ENCODE measurements around the gene SNX3.

SNX3 gene

GRCh38 chr6:108222504-108222903, 38.3 kb downstream of the SNX3 start:
- H3K36me3 ChIP-seq (replicated peaks; ENCODE audit: low read depth, low read length) = no peaks in the 10 kb centered on the region
- no peak overlapping the region for H2AFZ ChIP-seq (ENCODE audit: low read depth, low read length)
- H3K4me3 ChIP-seq (ENCODE audit: low read length) = no peak overlapping the region
- H3K9ac ChIP-seq (ENCODE audit: low read length) = no peak overlapping the region
- H3K4me2 ChIP-seq (ENCODE audit: low read length) = no peak overlapping the region
- no peaks in the 10 kb centered on the region for H4K20me1 ChIP-seq (ENCODE audit: insufficient read depth, low read length)
- H3K27ac ChIP-seq (ENCODE audit: low read length) = no peak overlapping the region
- no peaks in the 10 kb centered on the region for H3K79me2 ChIP-seq (ENCODE audit: low read length)
- peaks cover 7% of the 10 kb centered on the region for H3K4me1 ChIP-seq (ENCODE audit: low read length)
- H3K27me3 ChIP-seq (ENCODE audit: low read depth, low read length) = no peaks in the 10 kb centered on the region
- no peak for TF ChIP-seq CTCF (IDR thresholded peaks at IDR 0.05; ENCODE audit: low read depth, low read length)
- TF ChIP-seq EZH2phosphoT487 (IDR thresholded peaks at IDR 0.05; ENCODE audit: low read depth) = no peak
- H3K9me3 ChIP-seq (ENCODE audit: insufficient read depth, low read length) = no peaks in the 10 kb centered on the region

GRCh38 chr6:108222064-108222463, 38.8 kb downstream of the SNX3 start:
- Histone ChIP-seq H3K9me3 (ENCODE audit: insufficient read depth, low read length) (no peaks in the 10 kb centered on the region), H3K36me3 (replicated peaks; ENCODE audit: low read depth, low read length) (no peaks in the 10 kb centered on the region), H4K20me1 (ENCODE audit: insufficient read depth, low read length) (no peaks in the 10 kb centered on the region), H2AFZ (ENCODE audit: low read depth, low read length) (no peak overlapping the region), H3K4me1 (ENCODE audit: low read length) (peaks cover 3% of the 10 kb centered on the region), H3K27me3 (ENCODE audit: low read depth, low read length) (no peaks in the 10 kb centered on the region), H3K79me2 (ENCODE audit: low read length) (no peaks in the 10 kb centered on the region), H3K4me3 (ENCODE audit: low read length) (no peak overlapping the region), H3K27ac (ENCODE audit: low read length) (no peak overlapping the region), H3K4me2 (ENCODE audit: low read length) (no peak overlapping the region), H3K9ac (ENCODE audit: low read length) (no peak overlapping the region)
- TF ChIP-seq CTCF (IDR thresholded peaks at IDR 0.05; ENCODE audit: low read depth, low read length) (no peak), EZH2phosphoT487 (IDR thresholded peaks at IDR 0.05; ENCODE audit: low read depth) (no peak)

- no peak overlapping the region for H3K9ac ChIP-seq (ENCODE audit: low read length)
- H3K9me3 ChIP-seq (ENCODE audit: insufficient read depth, low read length) = no peaks in the 10 kb centered on the region
- H2AFZ ChIP-seq (ENCODE audit: low read depth, low read length) = no peak overlapping the region
- H3K4me1 ChIP-seq (ENCODE audit: low read length) = peaks cover 6% of the 10 kb centered on the region; the same call in 1 of the 2 replicates
- TF ChIP-seq EZH2phosphoT487 (IDR thresholded peaks at IDR 0.05; ENCODE audit: low read depth) = no peak
- TF ChIP-seq CTCF (IDR thresholded peaks at IDR 0.05; ENCODE audit: low read depth, low read length) = no peak
- no peak overlapping the region for H3K4me2 ChIP-seq (ENCODE audit: low read length)
- H3K79me2 ChIP-seq (ENCODE audit: low read length) = no peaks in the 10 kb centered on the region
- H3K4me3 ChIP-seq (ENCODE audit: low read length) = no peak overlapping the region
- peaks cover 4% of the 10 kb centered on the region; the same call in 1 of the 2 replicates for H4K20me1 ChIP-seq (ENCODE audit: insufficient read depth, low read length)
- no peak overlapping the region for H3K27ac ChIP-seq (ENCODE audit: low read length)
- no peaks in the 10 kb centered on the region for H3K27me3 ChIP-seq (ENCODE audit: low read depth, low read length)
- H3K36me3 ChIP-seq (replicated peaks; ENCODE audit: low read depth, low read length) = peaks cover 3% of the 10 kb centered on the region
These were observed 49.2 kb downstream of the SNX3 start for GRCh38 chr6:108211671-108212070.

- TF ChIP-seq CTCF (IDR thresholded peaks at IDR 0.05; ENCODE audit: low read depth, low read length) (no peak), EZH2phosphoT487 (IDR thresholded peaks at IDR 0.05; ENCODE audit: low read depth) (no peak)
- no peak overlapping the region for H3K4me2 ChIP-seq (ENCODE audit: low read length)
- H4K20me1 ChIP-seq (ENCODE audit: insufficient read depth, low read length) = peaks cover 4% of the 10 kb centered on the region; the same call in 1 of the 2 replicates
- no peak overlapping the region for H3K9ac ChIP-seq (ENCODE audit: low read length)
- no peaks in the 10 kb centered on the region for H3K27me3 ChIP-seq (ENCODE audit: low read depth, low read length)
- peaks cover 6% of the 10 kb centered on the region; the same call in 1 of the 2 replicates for H3K4me1 ChIP-seq (ENCODE audit: low read length)
- no peak overlapping the region for H3K4me3 ChIP-seq (ENCODE audit: low read length)
- peaks cover 3% of the 10 kb centered on the region for H3K36me3 ChIP-seq (replicated peaks; ENCODE audit: low read depth, low read length)
- H3K9me3 ChIP-seq (ENCODE audit: insufficient read depth, low read length) = no peaks in the 10 kb centered on the region
- no peak overlapping the region for H3K27ac ChIP-seq (ENCODE audit: low read length)
- no peak overlapping the region for H2AFZ ChIP-seq (ENCODE audit: low read depth, low read length)
- H3K79me2 ChIP-seq (ENCODE audit: low read length) = no peaks in the 10 kb centered on the region
These were observed 50.3 kb downstream of the SNX3 start for GRCh38 chr6:108210556-108210955.
